Measurements from ENCODE around the gene ZNF778. TPM values are rescaled to one million over a fixed set of nuclear protein-coding genes. Genes with fewer than 3 reads are reported as not detected.
A peak's percentile ranks its signal among the peaks of the same experiment; 100 is the strongest.

ZNF778 gene
- total and polyA plus RNA-seq, 2 of the 13 experiments (the other 11 are each of a cell fraction or from before 2014, with no cell fraction given), result 3.8 to 7.2 TPM

- TF ChIP-seq HNRNPL (IDR thresholded peaks at IDR 0.05; ENCODE audit: low read depth, low read length) (0 out of 2 replicates have a peak, but pooled peaks have one; percentile 73), USF2 (IDR thresholded peaks at IDR 0.05; ENCODE audit: low read depth, low read length) (peak; percentile 50; the same call in 1 of the 2 replicates), USF2 (CRISPR knock-in tag; IDR thresholded peaks at IDR 0.05; ENCODE audit: borderline replicate concordance) (no peak; the same call in 1 of the 2 replicates), ZFP36 (IDR thresholded peaks at IDR 0.05; ENCODE audit: borderline replicate concordance, low read depth, low read length, partially characterized antibody) (no peak), TRIM24 (CRISPR knock-in tag; IDR thresholded peaks at IDR 0.05) (no peak), ZKSCAN1 (IDR thresholded peaks at IDR 0.05; ENCODE audit: low read length) (no peak), ISL2 (CRISPR knock-in tag; IDR thresholded peaks at IDR 0.05) (no peak), YY1 (IDR thresholded peaks at IDR 0.05; ENCODE audit: insufficient read depth, insufficient replicate concordance, low read depth, low read length) (no peak), NFYB (CRISPR knock-in tag; IDR thresholded peaks at IDR 0.05) (no peak), ZFP91 (CRISPR knock-in tag; IDR thresholded peaks at IDR 0.05; ENCODE audit: borderline replicate concordance) (0 out of 2 replicates have a peak, but pooled peaks have one; percentile 5), SSRP1 (CRISPR knock-in tag; IDR thresholded peaks at IDR 0.05) (no peak), ZNF768 (CRISPR knock-in tag; IDR thresholded peaks at IDR 0.05) (peak; percentile 95), ZNF720 (CRISPR knock-in tag; IDR thresholded peaks at IDR 0.05) (no peak), MLX (CRISPR knock-in tag; IDR thresholded peaks at IDR 0.05) (no peak), ZNF674 (CRISPR knock-in tag; IDR thresholded peaks at IDR 0.05; ENCODE audit: low read depth) (no peak), KIAA2018 (CRISPR knock-in tag; IDR thresholded peaks at IDR 0.05; ENCODE audit: borderline replicate concordance) (no peak)
Observed at GRCh38 chr16:89175280-89176146, 42.0 kb upstream of the ZNF778 start (continued).

Measured in HepG2 (cell line).